GM12891 (cell line): ENCODE measurements around the gene SIPA1L3.

Experiments
- POLR2A ChIP-seq: IDR thresholded peaks from 2 replicates; pipeline ENCODE4 v1.6.1; 2011; ENCODE audit warnings: low read depth, low read length, control low read depth
- POLR2AphosphoS5 ChIP-seq: IDR thresholded peaks from 2 replicates; pipeline ENCODE4 v1.6.1; 2011; ENCODE audit warnings: low read depth, low read length, control low read depth
- SPI1 ChIP-seq: IDR thresholded peaks from 2 replicates; pipeline ENCODE4 v1.6.1; 2011; ENCODE audit warnings: low read depth, low read length, control low read depth
- TAF1 ChIP-seq: IDR thresholded peaks from 2 replicates; pipeline ENCODE4 v1.6.1; 2011; ENCODE audit warnings: low read depth, low read length, control low read depth

DNA sequence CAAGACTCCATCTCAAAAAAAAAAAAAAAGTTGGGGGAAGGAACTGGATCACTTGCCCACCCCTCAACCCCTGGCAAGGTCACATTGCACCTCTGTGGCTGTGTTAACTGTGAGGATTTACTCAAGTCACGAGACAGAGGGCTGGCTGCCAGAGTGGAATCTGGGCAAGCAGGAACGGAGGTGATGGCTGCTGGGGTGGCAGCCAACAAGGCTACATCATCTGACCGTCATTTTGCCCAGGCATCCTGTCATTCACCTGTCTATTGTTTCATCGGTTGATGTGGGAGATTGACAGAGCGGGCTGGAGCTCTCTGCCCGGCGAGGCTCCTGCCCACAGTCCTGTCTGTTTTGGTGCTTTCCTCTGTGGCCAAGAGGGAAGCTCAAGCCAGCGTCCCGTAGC, 241.3 kb downstream of the SIPA1L3 start:
- TF ChIP-seq TAF1 (no peak), POLR2A (no peak), POLR2AphosphoS5 (no peak), SPI1 (no peak)
